ENCODE data around the gene MED25. TPM values are rescaled to one million over a fixed set of nuclear protein-coding genes. Genes with fewer than 3 reads are reported as not detected.

Gene MED25
- total RNA-seq, 1 donor from 2014 or later, result 49.1 TPM

- Mint-ChIP-seq H3K27ac (no peak overlapping the region), H3K36me3 (ENCODE audit: low read depth) (peaks cover 26% of the 10 kb centered on the region), H3K27me3 (no peaks in the 10 kb centered on the region), H3K9me3 (no peaks in the 10 kb centered on the region), H3K4me1 (peaks cover 5% of the 10 kb centered on the region), H3K4me3 (no peak overlapping the region)
- intact Hi-C loops (cut with micrococcal nuclease), result no loop called here
- no peak for DNase-seq
These were observed 14.5 kb downstream of the MED25 start for GRCh38 chr19:49832556-49832955.

- no peaks in the 10 kb centered on the region for H3K27me3 Mint-ChIP-seq
- no peak for DNase-seq
- H3K36me3 Mint-ChIP-seq (ENCODE audit: low read depth), result peaks cover 28% of the 10 kb centered on the region
- no peaks in the 10 kb centered on the region for H3K9me3 Mint-ChIP-seq
- H3K4me3 Mint-ChIP-seq, result no peak overlapping the region
- no peak overlapping the region for H3K27ac Mint-ChIP-seq
- intact Hi-C loops (cut with micrococcal nuclease), result no loop called here
- H3K4me1 Mint-ChIP-seq, result peaks cover 5% of the 10 kb centered on the region
These were observed 15.5 kb downstream of the MED25 start for GRCh38 chr19:49833599-49833998.

- Mint-ChIP-seq H3K9me3 (no peaks in the 10 kb centered on the region), H3K4me1 (peaks cover 5% of the 10 kb centered on the region), H3K27ac (no peak overlapping the region), H3K36me3 (ENCODE audit: low read depth) (peaks cover 38% of the 10 kb centered on the region), H3K4me3 (no peak overlapping the region), H3K27me3 (no peaks in the 10 kb centered on the region)
- DNase-seq, result no peak
- intact Hi-C loops (cut with micrococcal nuclease), result no loop called here
These were observed 17.5 kb downstream of the MED25 start for GRCh38 chr19:49835562-49835961.

- intact Hi-C loops (cut with micrococcal nuclease), result no loop called here
- Mint-ChIP-seq H3K36me3 (ENCODE audit: low read depth) (peaks cover 38% of the 10 kb centered on the region), H3K9me3 (no peaks in the 10 kb centered on the region), H3K4me1 (peaks cover 5% of the 10 kb centered on the region), H3K27me3 (no peaks in the 10 kb centered on the region), H3K4me3 (no peak overlapping the region), H3K27ac (no peak overlapping the region)
- DNase-seq, result no peak
These were observed 18.3 kb downstream of the MED25 start for GRCh38 chr19:49836176-49837008.

- peaks cover 33% of the 10 kb centered on the region for H3K36me3 Mint-ChIP-seq (ENCODE audit: low read depth)
- DNase-seq, result no peak
- no peaks in the 10 kb centered on the region for H3K27me3 Mint-ChIP-seq
- no peak overlapping the region for H3K4me3 Mint-ChIP-seq
- intact Hi-C loops (cut with micrococcal nuclease), result no loop called here
- no peaks in the 10 kb centered on the region for H3K9me3 Mint-ChIP-seq
- peaks cover 5% of the 10 kb centered on the region for H3K4me1 Mint-ChIP-seq
- H3K27ac Mint-ChIP-seq, result no peak overlapping the region
These were observed 18.9 kb downstream of the MED25 start for GRCh38 chr19:49837009-49837310.

GRCh38 chr19:49837425-49837824 is 19.3 kb downstream of the MED25 start:
- DNase-seq, result no peak
- Mint-ChIP-seq H3K36me3 (ENCODE audit: low read depth) (peaks cover 30% of the 10 kb centered on the region), H3K4me1 (peaks cover 1% of the 10 kb centered on the region), H3K27ac (no peak overlapping the region), H3K27me3 (no peaks in the 10 kb centered on the region), H3K4me3 (no peak overlapping the region), H3K9me3 (no peaks in the 10 kb centered on the region)
- intact Hi-C loops (cut with micrococcal nuclease), result no loop called here

- Mint-ChIP-seq H3K4me3 (no peak overlapping the region), H3K36me3 (ENCODE audit: low read depth) (peaks cover 24% of the 10 kb centered on the region), H3K27me3 (no peaks in the 10 kb centered on the region), H3K9me3 (no peaks in the 10 kb centered on the region), H3K4me1 (no peaks in the 10 kb centered on the region), H3K27ac (no peak overlapping the region)
- intact Hi-C loops (cut with micrococcal nuclease), result no loop called here
- no peak for DNase-seq
These were observed 20.9 kb downstream of the MED25 start for GRCh38 chr19:49838885-49839588.

- intact Hi-C loops (cut with micrococcal nuclease), result no loop called here
- Mint-ChIP-seq H3K9me3 (no peaks in the 10 kb centered on the region), H3K4me3 (no peak overlapping the region), H3K27me3 (no peaks in the 10 kb centered on the region), H3K27ac (no peak overlapping the region), H3K36me3 (ENCODE audit: low read depth) (peaks cover 22% of the 10 kb centered on the region), H3K4me1 (no peaks in the 10 kb centered on the region)
- DNase-seq, result no peak
These were observed 21.6 kb downstream of the MED25 start for GRCh38 chr19:49839713-49840112.

GRCh38 chr19:49840321-49840720 is 22.2 kb downstream of the MED25 start:
- DNase-seq, result no peak
- intact Hi-C loops (cut with micrococcal nuclease), result no loop called here
- no peaks in the 10 kb centered on the region for H3K9me3 Mint-ChIP-seq
- peaks cover 16% of the 10 kb centered on the region for H3K36me3 Mint-ChIP-seq (ENCODE audit: low read depth)
- no peaks in the 10 kb centered on the region for H3K27me3 Mint-ChIP-seq
- H3K27ac Mint-ChIP-seq, result no peak overlapping the region
- H3K4me1 Mint-ChIP-seq, result no peaks in the 10 kb centered on the region
- no peak overlapping the region for H3K4me3 Mint-ChIP-seq

GRCh38 chr19:49840736-49841249 is 22.7 kb downstream of the MED25 start:
- Mint-ChIP-seq H3K27ac (no peak overlapping the region), H3K4me1 (no peaks in the 10 kb centered on the region), H3K27me3 (no peaks in the 10 kb centered on the region), H3K4me3 (no peak overlapping the region), H3K9me3 (no peaks in the 10 kb centered on the region), H3K36me3 (ENCODE audit: low read depth) (peaks cover 16% of the 10 kb centered on the region)
- intact Hi-C loops (cut with micrococcal nuclease), result no loop called here
- DNase-seq, result no peak

- Mint-ChIP-seq H3K4me3 (no peak overlapping the region), H3K9me3 (no peaks in the 10 kb centered on the region), H3K36me3 (ENCODE audit: low read depth) (peaks cover 10% of the 10 kb centered on the region), H3K27me3 (peaks cover 4% of the 10 kb centered on the region), H3K27ac (no peak overlapping the region), H3K4me1 (peaks cover 7% of the 10 kb centered on the region)
- intact Hi-C loops (cut with micrococcal nuclease), result no loop called here
- DNase-seq, result no peak
These were observed 25.2 kb downstream of the MED25 start for GRCh38 chr19:49843265-49843664.

GRCh38 chr19:49844138-49845095 is 26.3 kb downstream of the MED25 start:
- peaks cover 17% of the 10 kb centered on the region for H3K4me1 Mint-ChIP-seq
- H3K27ac Mint-ChIP-seq, result no peak overlapping the region
- peaks cover 4% of the 10 kb centered on the region for H3K9me3 Mint-ChIP-seq
- H3K27me3 Mint-ChIP-seq, result peaks cover 4% of the 10 kb centered on the region
- no peak for DNase-seq
- intact Hi-C loops (cut with micrococcal nuclease), result no loop called here
- H3K4me3 Mint-ChIP-seq, result no peak overlapping the region
- peaks cover 7% of the 10 kb centered on the region for H3K36me3 Mint-ChIP-seq (ENCODE audit: low read depth)

- no peak overlapping the region for H3K4me3 Mint-ChIP-seq
- peaks cover 24% of the 10 kb centered on the region for H3K4me1 Mint-ChIP-seq
- no peak for DNase-seq
- peaks cover 11% of the 10 kb centered on the region for H3K36me3 Mint-ChIP-seq (ENCODE audit: low read depth)
- peaks cover 4% of the 10 kb centered on the region for H3K27me3 Mint-ChIP-seq
- intact Hi-C loops (cut with micrococcal nuclease), result no loop called here
- H3K27ac Mint-ChIP-seq, result no peak overlapping the region
- H3K9me3 Mint-ChIP-seq, result peaks cover 4% of the 10 kb centered on the region
These were observed 27.3 kb downstream of the MED25 start for GRCh38 chr19:49845414-49845813.

All from activated CD4-positive, alpha-beta T cell treated with anti-CD3 and anti-CD28 coated beads, Interleukin-2, amount 10 ng/mL, durations not matched to agents 24 days and 14 days (primary cell).